ENCODE data around the gene NEUROG2.
A peak's percentile ranks its signal among the peaks of the same experiment; 100 is the strongest.

The NEUROG2 gene

DNA sequence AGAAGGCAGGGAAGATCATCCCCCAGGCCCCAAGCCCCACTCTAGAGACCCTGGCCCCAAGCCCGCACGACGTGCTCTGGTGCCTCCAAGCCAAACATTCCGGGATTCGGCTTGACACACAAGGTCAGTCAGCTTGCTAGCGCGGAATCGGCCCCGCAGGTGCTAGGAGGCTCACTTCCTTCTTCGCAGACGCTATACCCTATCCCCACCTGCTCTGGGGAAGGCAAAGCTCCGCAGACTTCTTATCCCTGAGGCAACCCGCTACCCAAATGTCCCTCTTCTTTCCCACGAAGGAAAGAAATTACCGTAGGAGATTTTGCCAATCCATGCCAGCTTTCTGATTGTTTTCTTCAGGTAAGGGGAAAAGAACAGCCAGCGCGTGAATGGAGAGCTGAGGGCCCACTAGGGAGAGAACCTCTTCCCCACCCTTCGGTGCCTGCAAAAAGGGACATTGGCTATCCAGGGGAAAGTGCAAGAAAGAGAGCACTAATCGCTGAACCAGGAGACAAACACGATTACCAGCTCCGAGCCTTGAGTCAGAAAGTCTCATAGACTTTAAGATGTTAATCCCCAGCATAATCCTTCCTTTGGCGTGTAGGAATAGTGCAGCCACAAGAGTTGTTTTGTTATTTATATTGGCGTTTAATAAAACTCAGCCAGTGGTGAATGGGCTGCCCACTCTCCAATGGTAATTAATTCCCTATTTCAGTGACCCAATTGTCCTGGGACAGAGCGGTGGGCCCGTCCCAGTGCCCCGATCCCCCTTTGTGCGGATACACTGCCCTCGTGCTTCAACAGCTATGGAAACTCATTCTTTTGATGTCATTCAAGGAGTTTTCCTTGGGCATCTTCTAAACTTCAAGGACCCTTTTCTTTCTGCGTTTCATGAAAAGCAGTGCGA, 5.4 kb upstream of the NEUROG2 start:
- DNase-seq, result no peak

- DNase-seq, result no peak
Measured at GRCh38 chr4:112520598-112521122, 4.7 kb upstream of the NEUROG2 start.

GRCh38 chr4:112519689-112520597, 4.0 kb upstream of the NEUROG2 start:
- no peak for DNase-seq

DNA sequence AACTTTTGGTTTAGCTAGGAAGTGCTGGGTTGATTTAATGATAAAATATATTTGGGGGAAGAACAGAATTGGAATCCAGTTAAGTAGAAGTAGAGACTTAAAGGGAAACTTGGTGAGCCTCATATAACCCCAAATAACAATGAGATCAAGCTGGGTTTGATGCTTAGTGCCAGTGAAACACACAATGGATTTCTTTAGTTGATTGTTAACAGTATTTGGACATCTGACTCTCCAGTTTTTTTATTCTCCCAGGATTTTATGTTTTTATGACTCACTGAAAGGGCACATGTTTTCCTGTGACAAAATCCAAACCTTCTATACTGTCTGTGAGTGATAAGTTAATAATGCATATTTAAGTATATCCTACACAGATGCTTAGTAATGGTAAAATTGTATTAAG, 2.7 kb upstream of the NEUROG2 start:
- no peak for DNase-seq

- no peak for DNase-seq
Measured at GRCh38 chr4:112517911-112518310, 1.9 kb upstream of the NEUROG2 start.

DNA sequence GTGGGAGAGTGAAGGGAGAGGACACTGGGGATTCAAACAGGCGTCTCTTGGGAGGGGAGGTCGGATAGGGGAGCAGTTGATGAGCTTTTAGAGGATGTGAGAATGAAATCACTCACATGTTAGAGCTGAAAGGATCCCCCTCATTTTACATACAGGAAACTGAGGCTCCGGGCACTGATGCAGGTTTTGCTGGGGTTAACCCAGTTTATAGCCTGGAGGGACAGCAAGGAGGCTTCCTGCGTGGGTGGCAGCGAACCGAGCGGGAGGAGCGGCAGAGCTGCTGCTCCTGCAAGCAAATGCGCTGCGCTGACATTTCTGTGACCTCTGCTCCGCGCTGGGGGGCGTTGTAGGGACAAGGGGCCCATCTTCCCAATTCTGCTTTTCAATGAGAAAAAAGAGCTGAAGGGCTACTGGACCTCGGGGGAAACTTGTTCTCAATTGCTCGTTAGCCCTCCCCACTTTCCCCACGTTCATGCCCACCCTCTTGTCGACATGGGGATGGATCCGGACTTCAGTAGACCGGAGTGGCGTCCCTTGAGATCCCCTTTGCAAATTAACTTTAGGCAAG, 1.2 kb upstream of the NEUROG2 start:
- no peak for DNase-seq

DNA sequence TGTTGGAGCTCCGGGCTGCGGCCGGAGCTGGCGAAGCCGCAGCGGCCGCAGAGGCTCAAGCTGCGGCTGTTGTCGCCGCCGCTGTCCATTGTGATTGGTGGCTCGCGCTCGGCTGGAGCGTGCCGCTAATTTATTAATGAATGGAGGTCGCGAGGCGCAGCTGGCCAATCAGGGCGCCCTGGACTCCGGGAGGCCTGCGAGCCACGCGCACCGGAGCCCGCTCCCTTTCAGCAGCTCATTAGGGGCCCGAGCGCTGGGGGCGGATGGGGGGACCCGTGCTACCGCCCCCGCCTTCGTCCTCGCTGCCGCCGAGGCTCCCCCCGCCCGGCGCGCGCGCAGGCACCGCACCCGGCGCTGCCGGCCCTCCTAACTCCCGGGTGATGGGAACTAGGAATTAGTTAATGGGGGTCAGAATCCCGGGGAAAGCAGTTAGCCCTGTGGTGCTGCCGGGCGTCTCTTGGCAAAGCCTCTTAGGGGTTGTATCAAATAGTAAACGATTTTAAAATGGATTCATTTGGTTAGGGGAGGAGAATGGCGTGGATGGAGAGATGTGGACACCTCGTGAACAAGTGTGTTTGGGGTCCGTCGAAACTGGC, 589 bp upstream of the NEUROG2 start:
- DNase-seq, result peak in 1 of 56 donors; percentile 21

GRCh38 chr4:112515198-112516065, 548 bp downstream of the NEUROG2 start:
- DNase-seq, result peak in 3 of 56 donors; percentile 4 to 19 (median 5)

GRCh38 chr4:112514647-112515197, 1.3 kb downstream of the NEUROG2 start:
- DNase-seq, result no peak

DNA sequence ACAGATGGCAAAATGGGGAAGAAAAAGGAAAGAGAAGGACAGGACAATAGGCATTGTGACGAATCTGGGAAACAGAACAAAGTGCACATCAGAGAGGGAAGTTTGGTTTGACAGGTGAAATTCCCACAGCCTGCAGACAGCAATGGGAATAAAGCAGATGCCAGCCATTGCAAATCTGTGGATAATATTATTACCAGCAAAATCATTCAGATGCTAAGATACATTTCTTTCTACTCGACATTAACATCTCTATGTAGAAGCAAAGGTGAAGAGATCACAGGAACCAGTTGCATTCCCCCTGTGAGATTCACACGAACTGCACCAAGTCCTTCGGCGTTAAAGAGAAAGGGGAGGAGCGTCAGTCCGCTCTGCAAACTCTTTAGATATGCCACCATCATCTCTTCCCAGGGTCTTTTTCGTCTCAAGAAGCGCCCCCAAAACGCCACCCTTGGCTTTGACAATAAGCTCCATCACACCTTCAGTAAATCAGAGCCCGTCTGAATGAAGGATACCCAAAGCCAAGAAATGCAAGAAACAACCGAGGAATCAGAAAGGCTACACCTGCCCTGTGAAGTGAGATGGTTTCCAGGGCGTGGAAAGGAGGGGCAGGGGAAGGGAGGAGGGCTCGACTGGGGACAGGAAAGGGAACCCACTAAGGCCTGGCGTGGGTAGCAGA, 1.9 kb downstream of the NEUROG2 start:
- no peak for DNase-seq

DNA sequence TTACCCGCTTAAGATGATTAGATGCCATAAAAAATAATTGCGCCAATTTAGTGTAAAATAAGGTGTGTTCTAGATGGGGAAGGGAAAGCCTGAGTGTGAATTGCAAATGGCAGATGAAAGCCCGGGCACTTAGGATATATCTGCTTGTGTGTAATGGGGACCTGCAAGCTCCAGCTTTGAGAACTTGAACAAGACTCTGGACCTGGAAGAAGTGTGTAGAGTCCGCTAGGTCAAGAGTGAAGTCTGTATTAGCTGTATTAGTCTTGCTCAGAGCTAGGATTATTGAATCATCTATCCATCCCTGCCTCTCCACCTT, 4.2 kb downstream of the NEUROG2 start:
- DNase-seq, result no peak

DNA sequence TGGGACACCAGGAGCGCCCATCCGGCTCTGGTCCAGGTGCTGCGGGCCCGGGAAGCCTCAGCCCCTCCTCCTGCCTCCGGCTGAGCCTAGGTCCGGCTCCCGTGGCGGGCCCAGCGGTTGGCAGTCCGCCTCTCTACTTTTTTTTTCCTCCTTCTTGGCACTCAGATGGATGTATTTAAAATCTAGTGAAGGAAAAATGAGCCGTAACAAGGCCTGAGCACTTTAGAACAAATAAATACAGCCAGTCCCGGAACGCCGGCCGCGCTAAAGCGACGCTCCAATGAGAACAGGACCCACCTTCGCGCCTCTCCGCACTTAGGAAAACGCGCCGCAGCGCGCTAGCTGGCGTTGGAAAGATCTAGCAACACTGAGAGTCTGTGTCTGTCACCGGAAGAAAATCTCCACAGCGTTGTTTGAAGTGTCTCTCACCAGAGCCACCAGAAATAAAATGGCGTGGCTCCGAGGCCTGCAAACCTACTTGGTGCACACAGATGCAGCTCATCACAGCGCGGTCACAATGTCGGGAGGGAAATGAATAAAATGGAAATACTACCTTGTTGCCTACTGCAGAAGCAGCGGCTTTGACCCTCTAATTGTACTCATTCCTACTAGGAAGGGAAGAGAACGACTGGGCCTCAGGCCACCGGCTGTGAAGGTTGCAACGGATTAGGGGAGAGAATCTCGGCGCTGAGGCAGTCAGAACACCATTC, 4.7 kb downstream of the NEUROG2 start:
- no peak for DNase-seq

DNA sequence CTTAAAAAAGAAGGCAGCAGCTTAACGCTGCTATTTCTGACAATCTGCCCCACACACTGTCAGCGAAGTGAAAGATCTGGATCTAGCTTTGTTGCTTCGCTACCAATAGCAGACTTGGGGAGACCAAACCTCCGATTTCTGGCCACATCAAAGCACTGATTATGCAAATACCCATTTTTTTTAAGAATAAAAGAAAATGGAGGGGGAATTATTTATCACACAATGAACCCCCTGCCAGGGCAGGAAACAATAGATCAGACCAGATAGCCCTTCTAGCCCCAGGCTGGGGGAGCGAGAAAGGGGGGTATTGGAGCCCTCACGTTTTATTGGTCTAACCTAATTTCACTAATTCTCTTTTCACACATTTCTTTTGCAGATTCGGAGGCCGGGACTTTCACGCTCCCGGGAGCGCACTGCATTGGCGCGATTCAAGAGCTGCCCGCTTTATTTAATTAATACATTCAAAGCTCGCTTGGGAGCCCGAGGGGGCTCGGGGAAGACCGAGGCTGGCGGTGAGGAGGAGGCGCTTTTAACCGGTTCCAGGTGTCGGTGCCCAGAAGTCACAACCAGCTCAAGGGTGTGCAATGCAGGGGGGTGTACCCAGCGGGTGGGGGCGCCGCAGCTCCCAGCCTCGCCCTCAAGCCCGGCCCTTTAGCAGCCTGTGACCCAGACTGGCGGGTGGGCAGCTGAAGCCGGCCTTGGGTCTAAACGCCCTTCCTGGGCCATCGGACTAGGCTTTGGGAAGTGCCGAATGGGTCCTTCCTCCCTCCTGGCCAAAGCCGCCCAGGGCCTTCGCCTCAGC, 5.5 kb downstream of the NEUROG2 start:
- no peak for DNase-seq

- DNase-seq, result no peak
Measured at GRCh38 chr4:112509243-112510141, 6.5 kb downstream of the NEUROG2 start.

DNA sequence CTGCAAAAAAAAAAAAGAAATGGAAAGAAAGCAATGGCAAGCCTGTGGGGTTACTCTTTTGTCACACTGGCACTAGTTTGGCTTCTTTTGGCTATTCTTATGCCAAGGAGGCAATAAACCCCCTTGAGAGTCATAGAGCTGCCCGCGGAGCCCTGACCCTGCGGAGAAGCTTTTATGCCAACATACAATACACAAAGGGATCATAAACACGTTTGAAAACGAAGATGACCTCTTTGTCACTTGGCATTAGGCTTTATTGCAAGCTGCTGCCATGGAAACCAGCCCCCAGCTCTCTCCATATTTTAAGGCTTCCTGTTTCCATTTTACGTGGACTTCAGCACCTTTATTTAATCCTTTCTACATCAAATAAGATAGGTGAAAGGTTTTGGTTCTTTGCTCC, 7.6 kb downstream of the NEUROG2 start:
- no peak for DNase-seq

DNA sequence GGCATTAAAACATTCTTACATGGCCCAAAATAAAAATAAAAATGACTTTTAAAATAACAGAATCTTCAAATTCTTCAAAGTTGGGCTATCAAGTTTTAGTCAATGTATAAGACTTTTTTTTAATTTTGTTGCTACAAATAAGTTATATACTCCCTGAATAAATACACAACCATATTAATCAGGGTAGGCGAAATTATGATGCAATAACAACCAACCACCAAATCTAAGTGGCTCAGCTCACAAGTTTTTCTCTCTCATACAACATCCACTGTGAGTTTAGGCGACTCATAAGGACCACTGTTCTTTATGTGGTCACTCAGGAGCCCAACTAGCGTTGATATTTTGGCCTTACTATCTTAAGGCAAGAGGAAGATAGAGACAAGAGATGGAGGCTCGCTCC, 11.2 kb downstream of the NEUROG2 start:
- DNase-seq, result no peak

GRCh38 chr4:112502871-112503270, 13.1 kb downstream of the NEUROG2 start:
- no peak for DNase-seq
